Stimulated activated CD8-positive, alpha-beta memory T cell treated with anti-CD3 and anti-CD28 coated beads, Interleukin-15, amount 100 ng/mL, for 24 hours (primary cell): ENCODE results near the gene MFSD2A.
"Not testable (repeated sequence)": the region's sequence is repeated elsewhere in the genome, so short reads cannot be mapped to it uniquely, and the experiment has no call there.

Source experiments
- DNase-seq: peaks from one replicate; pipeline ENCODE4 v3.0.0-alpha.2; 2020; ENCODE audit warnings: low read depth

Gene MFSD2A

GRCh38 chr1:40003156-40004093 is 48.5 kb downstream of the MFSD2A start:
- DNase-seq, result no peak

GRCh38 chr1:40004857-40005256 is 49.9 kb downstream of the MFSD2A start:
- no peak for DNase-seq

- DNase-seq, result not testable (repeated sequence)
Measured at GRCh38 chr1:40007481-40008034, 52.6 kb downstream of the MFSD2A start.

- DNase-seq, result no peak
Measured at GRCh38 chr1:40011198-40011597, 56.3 kb downstream of the MFSD2A start.

- no peak for DNase-seq
Measured at GRCh38 chr1:40014253-40014706, 59.3 kb downstream of the MFSD2A start.

GRCh38 chr1:40014812-40015594 is 60.1 kb downstream of the MFSD2A start:
- no peak for DNase-seq

GRCh38 chr1:40017951-40018575 is 63.1 kb downstream of the MFSD2A start:
- DNase-seq, result no peak
